ENCODE results near the gene UBE2V1.
"Not testable (repeated sequence)": the region's sequence is repeated elsewhere in the genome, so short reads cannot be mapped to it uniquely, and the experiment has no call there.

The UBE2V1 gene

GRCh38 chr20:50112512-50113419 is at the start of gene UBE2V1:
TSS of gene UBE2V1 (minus strand) at chr20:50113150. CDS start at chr20:50113128, 22 bp downstream.
- peak; percentile 79 for DNase-seq

GRCh38 chr20:50161494-50161893 is 48.5 kb upstream of the UBE2V1 start:
- DNase-seq = not testable (repeated sequence)

GRCh38 chr20:50153500-50154377 is 40.8 kb upstream of the UBE2V1 start, which contains the start of gene PEDS1:
TSS of gene PEDS1 (minus strand) at chr20:50153723. CDS start at chr20:50153637, 86 bp downstream.
- DNase-seq = peak; percentile 36

GRCh38 chr20:50153153-50153499 is 40.2 kb upstream of the UBE2V1 start:
- DNase-seq = no peak

GRCh38 chr20:50152394-50153152 is 39.6 kb upstream of the UBE2V1 start:
- DNase-seq = no peak

- DNase-seq = no peak
Observed at GRCh38 chr20:50151034-50151743, 38.2 kb upstream of the UBE2V1 start.

GRCh38 chr20:50149481-50150254 is 36.7 kb upstream of the UBE2V1 start:
- no peak for DNase-seq

GRCh38 chr20:50146732-50147662 is 34.0 kb upstream of the UBE2V1 start:
- peak; percentile 59 for DNase-seq

- DNase-seq = no peak
Observed at GRCh38 chr20:50146214-50146613, 33.3 kb upstream of the UBE2V1 start.

- DNase-seq = no peak
Observed at GRCh38 chr20:50145566-50145965, 32.6 kb upstream of the UBE2V1 start.

- DNase-seq = peak; percentile 31
Observed at GRCh38 chr20:50144362-50144761, 31.4 kb upstream of the UBE2V1 start.

GRCh38 chr20:50142812-50143211 is 29.9 kb upstream of the UBE2V1 start:
- DNase-seq = no peak

GRCh38 chr20:50141811-50142561 is 29.0 kb upstream of the UBE2V1 start:
- DNase-seq = no peak

- DNase-seq = no peak
Observed at GRCh38 chr20:50141018-50141675, 28.2 kb upstream of the UBE2V1 start.

- DNase-seq = no peak
Observed at GRCh38 chr20:50140339-50140859, 27.4 kb upstream of the UBE2V1 start.

GRCh38 chr20:50138479-50139393 is 25.8 kb upstream of the UBE2V1 start:
- no peak for DNase-seq

- no peak for DNase-seq
Observed at GRCh38 chr20:50138120-50138478, 25.1 kb upstream of the UBE2V1 start.

- not testable (repeated sequence) for DNase-seq
Observed at GRCh38 chr20:50137702-50138101, 24.8 kb upstream of the UBE2V1 start.
